ENCODE data around the gene PDK3.

PDK3 gene

DNA sequence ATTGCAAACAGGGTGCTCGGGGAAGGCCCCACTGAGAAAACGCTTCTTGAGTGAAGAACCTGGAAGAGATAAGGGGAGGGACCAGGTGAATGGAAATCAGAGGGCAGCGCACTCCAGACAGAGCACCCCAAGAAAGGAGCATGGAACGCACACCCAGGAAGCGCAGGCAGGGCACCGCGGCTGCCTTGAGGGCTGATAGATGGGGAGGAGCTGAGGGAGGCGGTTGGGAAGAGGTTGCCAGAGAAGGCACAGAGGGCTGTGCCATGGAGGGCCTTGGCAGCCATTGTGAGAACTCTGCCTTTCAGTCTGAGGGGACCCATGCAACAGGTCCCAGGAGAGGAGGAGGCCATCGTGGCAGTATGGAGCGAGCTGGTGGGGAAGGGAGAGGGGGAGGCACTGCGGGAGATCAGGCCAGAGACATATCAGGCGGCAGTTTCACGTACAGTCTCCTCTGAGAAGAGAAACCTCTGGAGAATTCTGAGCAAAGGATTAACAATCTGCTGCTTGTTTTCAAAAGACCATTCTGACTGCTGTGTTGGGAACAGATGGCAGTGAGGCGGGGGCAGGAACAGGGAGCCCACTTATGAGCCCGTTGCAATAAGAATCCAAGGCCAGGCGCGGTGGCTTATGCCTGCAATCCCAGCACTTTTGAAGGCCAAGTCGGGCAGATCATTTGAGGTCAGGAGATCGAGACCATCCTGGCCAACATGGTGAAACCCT, 98.4 kb downstream of the PDK3 start:
- no peak for DNase-seq

DNA sequence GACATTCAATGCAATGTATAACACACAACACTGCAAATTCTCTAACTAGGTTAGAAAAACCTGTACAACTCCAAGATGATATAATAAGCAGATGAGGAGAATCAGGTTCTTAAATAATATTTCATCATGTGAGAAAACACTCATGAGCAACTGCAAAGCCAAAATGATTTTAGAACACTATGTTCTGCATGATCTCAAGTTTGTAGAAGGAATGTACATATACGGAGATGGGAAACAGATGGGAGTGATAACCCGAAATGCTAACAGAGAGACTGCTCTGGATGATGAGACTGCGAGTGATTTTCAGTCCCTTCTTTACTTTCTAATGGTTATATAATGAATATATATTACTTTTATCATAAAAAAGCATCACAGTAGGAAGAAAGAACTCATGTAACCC, 101.2 kb downstream of the PDK3 start:
- DNase-seq, result no peak

DNA sequence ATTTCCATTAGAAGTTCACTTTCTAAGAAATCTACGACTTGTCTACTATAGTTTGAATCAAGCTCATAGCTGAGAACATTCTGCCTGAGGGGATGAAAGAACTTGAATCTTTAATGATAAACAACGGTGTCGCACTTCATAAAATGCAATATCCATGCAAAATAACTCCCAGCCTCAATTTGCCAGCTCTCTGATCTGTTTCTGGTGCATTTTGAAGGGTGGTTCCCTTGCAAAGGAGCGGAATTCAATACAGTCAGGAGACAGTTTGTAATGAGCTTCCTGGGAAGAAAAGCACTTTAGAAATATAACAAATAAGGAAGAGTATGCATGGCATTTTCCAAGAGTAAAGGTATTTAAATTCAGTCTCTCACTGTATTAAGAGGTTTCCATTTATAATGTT, 102.1 kb downstream of the PDK3 start:
- no peak for DNase-seq

DNA sequence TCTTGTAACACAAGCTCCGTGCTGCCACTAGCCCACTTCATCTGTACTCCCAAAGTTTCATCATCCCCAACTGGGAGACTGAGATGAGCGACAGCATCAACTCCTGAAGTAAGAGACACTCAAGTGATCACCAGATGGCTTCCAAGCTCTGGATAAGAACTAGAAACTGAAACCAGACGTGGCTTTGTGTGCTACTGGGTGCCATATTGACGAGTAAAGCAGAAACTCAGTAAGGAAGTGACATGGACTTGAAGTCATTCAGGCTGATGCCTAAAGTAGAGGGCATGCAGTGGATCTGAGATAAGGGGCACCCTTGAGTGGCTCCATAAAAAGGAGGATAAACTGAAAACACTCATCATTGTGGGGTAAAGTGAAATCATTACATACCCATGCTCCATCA, 109.7 kb downstream of the PDK3 start:
- DNase-seq, result no peak

DNA sequence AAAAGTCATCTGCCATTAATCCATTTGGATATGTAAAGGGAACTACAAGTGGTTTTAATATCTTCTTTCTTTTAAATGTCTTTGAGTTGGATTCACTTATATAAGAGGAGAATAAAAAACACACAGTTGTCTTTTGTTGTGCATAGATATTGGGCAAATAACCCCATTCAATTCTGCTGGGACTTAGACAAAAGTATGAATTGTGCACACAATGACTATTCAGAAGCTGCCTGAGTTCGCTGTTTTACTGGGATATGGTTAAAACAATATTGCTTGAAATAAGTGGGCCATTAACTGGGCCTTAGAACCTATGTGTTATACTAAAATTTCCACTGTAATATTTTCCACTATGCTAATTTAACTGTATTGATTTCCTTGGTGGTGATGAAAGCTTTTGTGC, 110.4 kb downstream of the PDK3 start:
- DNase-seq, result no peak

DNA sequence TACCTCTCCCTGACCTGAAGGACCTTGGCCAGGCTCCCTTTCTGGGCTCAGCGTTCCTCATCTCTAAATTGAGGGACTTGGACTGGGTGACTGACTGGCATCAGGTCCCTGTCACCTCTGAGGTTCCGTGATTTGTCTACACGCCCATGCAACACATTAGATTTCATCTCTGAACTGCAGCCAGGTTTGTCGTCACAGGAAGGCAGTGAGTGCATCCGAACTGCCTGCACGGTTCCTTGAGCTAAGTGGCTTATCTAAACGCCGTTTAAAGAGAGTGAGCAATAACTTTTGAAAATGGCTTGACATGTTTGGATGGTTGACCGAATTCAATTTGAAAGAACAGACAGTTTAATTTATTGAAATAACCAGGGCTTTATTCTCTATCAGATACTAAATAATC, 112.0 kb downstream of the PDK3 start:
- DNase-seq, result no peak
